Stimulated activated CD4-positive, alpha-beta T cell treated with anti-CD3 and anti-CD28 coated beads, Interleukin-1b, Interleukin-23, amount 100 ng/mL, for 1 hour (primary cell): ENCODE measurements around the gene SNORC.
"Not testable (repeated sequence)": the region's sequence is repeated elsewhere in the genome, so short reads cannot be mapped to it uniquely, and the experiment has no call there.

Experiments
- DNase-seq, 2 donors: peaks; one replicate each; pipeline ENCODE4 v3.0.0-alpha.2; 2020; ENCODE audit warnings: low read depth in 2 of 2

The SNORC gene

DNA sequence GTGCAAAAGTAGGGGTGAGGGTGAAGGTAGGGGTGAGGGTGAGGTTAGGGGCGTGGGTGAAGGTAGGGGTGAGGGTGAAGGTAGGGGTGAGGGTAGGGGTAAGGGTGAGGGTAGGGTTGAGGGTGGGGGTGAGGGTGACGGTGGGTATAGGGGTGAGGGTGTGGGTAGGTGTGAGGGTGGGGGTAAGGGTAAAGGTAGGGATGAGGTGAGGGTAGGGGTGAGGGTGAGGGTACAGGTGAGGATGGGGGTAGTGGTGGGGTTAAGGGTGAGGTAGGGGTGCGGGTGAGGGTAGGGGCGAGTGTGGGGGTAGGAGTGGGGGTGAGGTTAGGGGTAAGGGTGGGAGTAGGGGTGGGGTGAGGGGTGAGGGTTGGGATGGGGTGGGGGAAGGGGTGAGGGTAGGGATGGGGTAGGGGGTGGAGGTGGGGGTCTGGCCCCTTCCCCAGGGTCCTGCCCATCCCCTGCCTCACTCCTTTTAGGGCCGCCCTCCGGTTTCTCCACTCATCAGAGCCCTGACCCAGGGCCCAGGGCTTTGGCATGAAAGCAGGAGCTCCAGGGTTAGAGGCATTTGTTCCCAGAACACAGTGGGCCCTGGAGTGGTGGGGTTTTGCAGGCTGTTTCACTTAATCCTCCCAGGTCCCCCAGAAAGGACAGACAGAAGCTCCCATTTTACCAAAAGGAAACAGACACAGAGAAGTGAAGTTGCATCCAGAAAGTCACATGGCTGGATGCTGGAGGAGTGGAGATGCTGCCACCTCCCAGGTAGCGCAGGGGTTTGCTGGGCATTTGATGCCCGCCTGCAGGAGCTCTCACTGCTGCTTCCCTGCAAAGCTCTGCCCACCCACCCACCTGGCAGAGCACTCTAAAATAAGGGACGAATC lies 26.9 kb downstream of the SNORC start:
- no peak for DNase-seq

DNA sequence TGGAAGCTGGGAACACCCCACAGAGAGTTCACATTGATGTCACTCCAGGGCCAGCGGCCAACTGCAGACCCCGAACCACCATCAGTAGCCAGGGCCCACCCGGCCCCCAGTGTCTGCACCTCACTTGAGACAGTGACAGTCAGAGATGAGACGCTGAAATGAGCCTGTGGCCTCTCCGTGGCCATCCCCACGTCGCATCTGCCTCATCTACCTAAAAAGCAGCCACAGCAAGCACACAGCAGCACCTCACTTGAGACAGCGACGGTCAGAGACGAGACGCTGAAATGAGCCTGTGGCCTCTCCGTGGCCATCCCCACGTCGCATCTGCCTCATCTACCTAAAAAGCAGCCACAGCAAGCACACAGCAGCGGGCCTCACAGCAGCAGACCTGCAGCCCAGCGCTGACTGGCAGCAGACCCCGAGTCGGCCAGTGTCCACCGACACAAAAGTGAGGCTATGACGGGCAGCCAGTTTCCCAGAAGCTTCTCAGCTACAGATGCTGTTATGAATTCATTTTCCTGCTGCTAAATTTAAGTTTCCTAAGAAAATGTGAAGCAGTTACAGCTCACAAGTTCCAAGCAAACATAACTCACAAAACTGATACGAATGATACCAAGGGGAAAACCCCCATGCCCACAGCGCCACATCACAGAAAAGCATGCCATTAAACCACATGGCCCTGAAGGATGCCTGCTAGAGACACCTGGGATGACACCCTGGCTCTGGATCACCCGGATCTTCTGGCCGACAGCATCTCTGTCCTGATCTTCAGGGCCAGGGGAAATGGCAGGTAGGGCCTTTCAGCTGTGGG lies 27.7 kb downstream of the SNORC start:
- no peak for DNase-seq

GRCh38 chr2:232898592-232899543 lies 28.8 kb downstream of the SNORC start:
- DNase-seq = no peak

DNA sequence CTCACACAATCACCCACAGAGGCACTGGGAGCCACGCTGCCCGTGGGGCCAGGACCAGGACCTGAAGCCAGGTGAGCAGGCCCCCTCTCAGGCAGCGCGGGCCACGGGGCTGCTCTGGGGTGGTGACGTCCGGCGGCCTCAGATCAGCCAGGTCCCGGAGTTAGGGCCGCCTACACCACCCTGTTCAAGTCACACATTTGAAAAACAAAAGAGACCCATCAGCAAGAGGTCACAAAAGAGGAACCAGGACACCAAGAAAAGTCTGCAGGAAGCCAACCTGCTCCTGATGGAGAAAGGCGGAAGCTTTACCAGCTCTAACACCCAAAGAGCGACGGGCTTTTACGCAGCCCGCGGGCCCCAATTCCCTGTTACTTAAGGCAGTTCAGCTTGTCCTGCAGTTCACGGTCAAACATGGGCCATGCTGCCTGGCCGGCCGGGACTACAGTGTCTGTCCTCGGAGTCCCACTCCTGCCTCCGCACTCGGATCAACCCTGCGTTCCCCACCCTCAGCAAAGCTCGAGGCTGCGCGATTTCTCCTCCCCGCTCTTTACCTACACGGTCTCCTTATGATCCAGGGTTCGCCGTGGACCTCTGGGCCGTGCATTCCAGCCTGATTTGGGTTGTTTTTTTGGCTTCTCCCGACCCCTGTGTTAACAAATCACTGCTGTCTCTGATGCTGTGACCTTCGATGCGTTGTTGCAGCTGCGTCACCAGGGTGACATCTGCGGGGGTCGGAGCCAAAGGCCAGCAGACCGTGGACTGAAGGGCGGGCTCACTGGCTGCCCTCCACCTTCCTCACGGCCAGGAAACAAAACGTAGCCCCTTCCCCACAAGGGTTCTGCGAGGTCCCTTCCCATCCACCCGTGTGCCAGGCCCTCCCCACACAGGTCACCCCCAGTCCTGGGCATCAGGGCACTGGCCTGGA lies 31.0 kb downstream of the SNORC start:
- DNase-seq = no peak

GRCh38 chr2:232901736-232902578 lies 31.9 kb downstream of the SNORC start:
- DNase-seq = no peak

DNA sequence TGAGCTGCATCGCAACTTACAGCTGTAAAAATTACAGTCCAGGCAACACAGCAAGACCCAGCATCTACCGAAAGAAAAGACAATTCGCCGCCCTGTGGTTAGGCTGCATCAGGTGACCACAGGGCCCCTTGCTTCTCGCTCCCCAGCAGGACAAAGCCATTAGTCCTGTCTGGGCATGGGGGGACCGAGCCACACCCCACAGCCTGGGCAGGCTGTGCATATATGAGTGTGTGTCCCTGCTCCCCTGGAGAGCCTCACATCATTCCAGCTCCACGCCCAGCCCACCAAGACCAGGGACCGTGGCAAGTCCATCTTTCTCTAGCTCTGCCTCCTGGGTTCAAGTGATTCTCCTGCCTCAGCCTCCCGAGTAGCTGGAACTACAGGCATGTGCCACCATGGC lies 33.9 kb downstream of the SNORC start:
- no peak for DNase-seq

GRCh38 chr2:232906867-232907717 lies 37.0 kb downstream of the SNORC start:
- not testable (repeated sequence) for DNase-seq

DNA sequence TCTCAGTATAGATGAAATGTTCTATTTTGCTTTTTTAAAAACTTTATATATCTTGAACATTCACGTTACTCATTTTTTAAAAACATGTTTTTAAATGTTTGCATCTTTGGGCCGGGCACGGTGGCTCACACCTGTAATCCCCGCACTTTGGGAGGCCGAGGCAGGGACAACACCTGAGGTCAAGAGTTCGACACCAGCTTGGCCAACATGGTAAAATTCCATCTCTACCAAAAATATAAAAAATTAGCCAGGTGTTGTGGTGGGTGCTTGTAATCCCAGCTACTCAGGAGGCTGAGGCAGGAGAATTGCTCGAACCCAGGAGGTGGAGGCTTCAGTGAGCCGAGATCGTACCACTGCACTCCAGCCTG lies 37.6 kb downstream of the SNORC start:
- not testable (repeated sequence) for DNase-seq

GRCh38 chr2:232908695-232909094 lies 38.6 kb downstream of the SNORC start:
- no peak for DNase-seq

GRCh38 chr2:232910376-232910775 lies 40.3 kb downstream of the SNORC start:
- no peak for DNase-seq

GRCh38 chr2:232911712-232912277 lies 41.7 kb downstream of the SNORC start:
- no peak for DNase-seq

- no peak for DNase-seq
Measured at GRCh38 chr2:232913903-232914302, 43.8 kb downstream of the SNORC start.

DNA sequence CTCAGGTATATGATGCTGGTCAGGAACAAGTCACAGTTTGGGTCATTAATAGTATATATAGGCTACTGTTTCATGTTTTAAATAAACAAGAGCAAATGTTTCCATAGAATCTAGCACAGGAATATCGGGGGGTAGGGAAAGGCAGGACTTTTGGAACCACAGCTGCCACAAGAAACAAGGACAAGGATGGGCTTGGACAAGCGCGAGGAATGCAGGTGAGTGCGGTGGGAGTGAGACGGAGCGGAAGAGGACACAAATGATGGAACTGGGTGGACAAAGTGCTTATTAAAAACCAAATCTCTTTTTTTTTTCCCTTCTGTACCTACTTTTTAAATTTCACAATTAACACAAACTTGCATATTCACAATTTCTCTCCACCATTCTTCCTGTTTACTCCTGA lies 49.1 kb downstream of the SNORC start:
- DNase-seq = no peak

DNA sequence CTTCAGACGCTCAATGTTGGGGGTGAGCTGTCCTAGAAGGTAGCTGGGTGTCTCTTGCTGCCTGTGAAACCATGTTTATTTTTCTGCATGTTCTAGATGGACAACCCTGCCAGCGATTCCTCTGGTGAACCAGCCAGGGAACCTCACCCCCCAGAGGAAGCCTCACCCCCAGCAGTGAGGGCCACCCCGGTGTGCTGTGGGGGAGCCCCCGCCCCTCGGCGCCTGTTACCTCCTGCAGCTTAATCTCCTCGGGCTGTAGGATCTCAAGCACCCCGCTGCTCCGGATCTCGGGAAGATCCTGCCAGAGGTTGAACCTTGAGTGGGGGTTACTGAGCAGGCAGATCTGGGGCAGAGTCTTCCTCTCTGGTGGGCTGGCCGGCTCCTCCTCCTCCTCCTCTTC lies 50.0 kb downstream of the SNORC start:
- no peak for DNase-seq

DNA sequence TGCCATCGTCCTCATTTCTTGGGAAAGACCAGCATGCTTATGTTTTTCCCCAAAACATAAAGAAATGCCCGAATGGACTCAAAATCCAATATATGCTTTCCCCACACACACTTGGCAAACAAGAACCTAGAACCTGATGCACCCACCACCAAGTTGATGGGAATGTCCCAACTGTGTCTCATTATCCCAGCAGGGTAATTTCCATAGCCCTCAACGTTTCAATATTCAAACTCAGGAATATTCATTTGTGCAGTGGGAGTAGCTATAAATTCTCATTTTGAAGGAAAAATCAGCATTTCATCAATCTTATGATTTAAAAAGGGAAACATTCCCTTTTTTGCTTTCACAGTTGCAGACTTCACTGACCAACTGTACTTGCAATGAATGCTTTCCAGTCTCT lies 50.7 kb downstream of the SNORC start:
- DNase-seq = no peak

- no peak for DNase-seq
Measured at GRCh38 chr2:232924433-232924832, 54.4 kb downstream of the SNORC start.

DNA sequence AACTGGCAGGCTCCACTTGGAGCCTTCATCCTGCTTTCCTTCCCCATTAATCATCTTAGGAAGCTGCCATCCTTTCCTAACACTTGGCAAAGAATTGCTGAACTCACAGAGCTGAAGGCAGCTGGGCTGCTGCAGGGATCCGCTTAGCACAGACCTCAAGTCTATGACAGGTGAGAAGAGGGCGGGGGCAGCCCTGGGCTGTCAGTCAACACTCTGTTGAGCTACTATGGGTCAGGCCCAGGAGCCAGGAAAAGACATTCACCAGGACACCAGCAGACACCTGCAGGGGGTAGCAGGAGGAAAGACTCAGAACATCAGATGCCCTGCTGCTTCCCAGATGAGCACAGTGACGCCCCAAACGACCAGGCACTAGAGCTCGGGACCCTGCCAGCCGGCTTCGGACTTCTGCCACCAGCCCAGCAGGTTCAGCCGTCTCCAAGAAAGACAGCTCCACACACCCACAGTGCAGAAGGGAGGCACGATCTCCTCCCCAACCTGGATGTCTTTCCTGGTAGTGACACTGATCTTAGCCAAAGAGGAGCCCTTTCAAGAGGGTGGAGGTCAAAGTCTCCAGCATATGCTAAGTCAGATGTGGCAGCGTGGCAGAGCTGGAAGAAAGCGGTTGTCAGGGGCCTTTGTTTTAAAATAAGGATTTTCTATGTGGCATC lies 55.2 kb downstream of the SNORC start:
- no peak for DNase-seq

DNA sequence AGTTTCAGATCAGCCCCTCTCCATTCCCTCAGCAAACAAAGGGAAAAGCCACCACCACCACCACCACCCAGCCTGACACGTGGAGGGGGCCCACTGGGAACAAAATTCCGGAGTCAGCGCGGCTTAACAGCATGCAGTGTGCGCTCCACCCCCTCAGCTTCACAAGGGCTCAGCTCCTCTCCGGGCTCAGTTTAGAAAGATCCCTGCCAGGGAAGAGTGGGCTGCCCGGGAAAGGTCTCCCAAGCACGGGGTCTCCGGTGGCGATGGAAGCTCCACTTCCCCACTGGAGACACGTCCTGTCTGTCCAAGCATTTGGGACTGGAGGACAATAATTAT lies 55.7 kb downstream of the SNORC start:
- no peak for DNase-seq
